HEK293T (cell line): ENCODE results near the gene CLCN4.

Experiments used
- CTCF ChIA-PET: fragments of 350-600 bp; formaldehyde crosslinking; extraction: SDS; loops from one replicate; lab custom pipeline; 2021; ENCODE audit warnings: antibody characterized with exemption, inconsistent platforms; lab: Yijun Ruan, JAX
- POLR2A ChIA-PET: fragments of 350-600 bp; formaldehyde crosslinking; extraction: SDS; loops from one replicate; lab custom pipeline; 2020; ENCODE audit warnings: antibody characterized with exemption, inconsistent platforms; lab: Yijun Ruan, JAX
- DNase-seq: peaks from one replicate; pipeline ENCODE4 v3.0.0; 2012; ENCODE audit warnings: mixed read lengths; ENCODE audit errors: extremely low spot score
- ARNT ChIP-seq: fragments of 450-650 bp; IDR thresholded peaks from 2 replicates; pipeline ENCODE4 v1.6.1; 2017; ENCODE audit warnings: mild to moderate bottlenecking
- BHLHE40 ChIP-seq: fragments of 450-650 bp; IDR thresholded peaks from 2 replicates; pipeline ENCODE4 v1.6.1; 2016; ENCODE audit warnings: mild to moderate bottlenecking, moderate library complexity, borderline replicate concordance
- CTBP1 ChIP-seq: fragments of 450-650 bp; IDR thresholded peaks from 2 replicates; pipeline ENCODE4 v1.6.1; 2016; ENCODE audit warnings: borderline replicate concordance
- ELF4 ChIP-seq: fragments of 450-650 bp; IDR thresholded peaks from 2 replicates; pipeline ENCODE4 v1.6.1; 2017; ENCODE audit warnings: antibody characterized with exemption
- FOXA1 ChIP-seq: fragments of 450-650 bp; IDR thresholded peaks from 2 replicates; pipeline ENCODE4 v1.6.1; 2016; ENCODE audit warnings: mild to moderate bottlenecking
- FOXK2 ChIP-seq: fragments of 450-650 bp; IDR thresholded peaks from 2 replicates; pipeline ENCODE4 v1.6.1; 2016; ENCODE audit warnings: mild to moderate bottlenecking
- FOXM1 ChIP-seq: fragments of 450-650 bp; IDR thresholded peaks from 2 replicates; pipeline ENCODE4 v1.6.1; 2017; ENCODE audit warnings: mild to moderate bottlenecking, borderline replicate concordance
- HDGF ChIP-seq: fragments of 450-650 bp; IDR thresholded peaks from 2 replicates; pipeline ENCODE4 v1.6.1; 2017; ENCODE audit warnings: antibody characterized with exemption, borderline replicate concordance
- L3MBTL2 ChIP-seq: fragments of 450-650 bp; conservative IDR thresholded peaks from 2 replicates; pipeline ENCODE4 v1.6.1; 2016; ENCODE audit warnings: mild to moderate bottlenecking
- LEF1 ChIP-seq: fragments of 450-650 bp; IDR thresholded peaks from 2 replicates; pipeline ENCODE4 v1.6.1; 2017; ENCODE audit warnings: mild to moderate bottlenecking, borderline replicate concordance
- NFRKB ChIP-seq: fragments of 450-650 bp; IDR thresholded peaks from 2 replicates; pipeline ENCODE4 v1.6.1; 2016; ENCODE audit warnings: mild to moderate bottlenecking, moderate library complexity
- PKNOX1 ChIP-seq: fragments of 450-650 bp; IDR thresholded peaks from 2 replicates; pipeline ENCODE4 v1.6.1; 2016
- SP1 ChIP-seq: fragments of 450-650 bp; IDR thresholded peaks from 2 replicates; pipeline ENCODE4 v1.6.1; 2017
- SUZ12 ChIP-seq: fragments of 450-650 bp; IDR thresholded peaks from 2 replicates; pipeline ENCODE4 v1.6.1; 2016; ENCODE audit warnings: mild to moderate bottlenecking
- TARDBP ChIP-seq: fragments of 450-650 bp; IDR thresholded peaks from 2 replicates; pipeline ENCODE4 v1.6.1; 2016
- ZNF384 ChIP-seq: fragments of 450-650 bp; IDR thresholded peaks from 2 replicates; pipeline ENCODE4 v1.6.1; 2016

The CLCN4 gene

GRCh38 chrX:10120828-10121227, 35.9 kb upstream of the CLCN4 start:
- ChIA-PET POLR2A (no interaction called here), CTCF (no interaction called here)
- TF ChIP-seq FOXM1 (no peak), SP1 (no peak), HDGF (no peak), ARNT (no peak)
- DNase-seq = no peak

- ChIA-PET CTCF (no interaction called here), POLR2A (no interaction called here)
- DNase-seq = no peak
- TF ChIP-seq LEF1 = no peak
- no peak for TF ChIP-seq PKNOX1
- no peak for TF ChIP-seq TARDBP
- TF ChIP-seq FOXM1 = no peak
These were observed 35.0 kb upstream of the CLCN4 start for GRCh38 chrX:10121787-10122186.

- TF ChIP-seq ARNT (no peak), BHLHE40 (no peak), HDGF (no peak), LEF1 (no peak), SP1 (no peak), FOXK2 (no peak), PKNOX1 (no peak), ELF4 (no peak), FOXA1 (no peak), NFRKB (no peak), TARDBP (no peak), L3MBTL2 (no peak)
- ChIA-PET POLR2A (interaction anchor here (0.7 kb wide), 1 partner anchor 133 kb away, joined by 3 read pairs; no protein-coding TSS in a partner anchor), CTCF (no interaction called here)
- DNase-seq = no peak
These were observed 32.1 kb upstream of the CLCN4 start for GRCh38 chrX:10124506-10125247.

- ChIA-PET POLR2A (no interaction called here), CTCF (no interaction called here)
- TF ChIP-seq ARNT (no peak), ELF4 (no peak), NFRKB (no peak), BHLHE40 (no peak), PKNOX1 (no peak), CTBP1 (no peak), FOXM1 (no peak), SP1 (no peak), TARDBP (no peak), FOXK2 (no peak), HDGF (no peak), L3MBTL2 (no peak), SUZ12 (no peak), FOXA1 (no peak), LEF1 (no peak), ZNF384 (no peak)
- DNase-seq = no peak
These were observed 31.5 kb upstream of the CLCN4 start for GRCh38 chrX:10125248-10125615.

GRCh38 chrX:10126044-10126443, 30.7 kb upstream of the CLCN4 start:
- ChIA-PET POLR2A (no interaction called here), CTCF (no interaction called here)
- no peak for DNase-seq
- TF ChIP-seq CTBP1 = no peak
- no peak for TF ChIP-seq NFRKB
- no peak for TF ChIP-seq L3MBTL2
- TF ChIP-seq SUZ12 = no peak
- no peak for TF ChIP-seq ZNF384
- no peak for TF ChIP-seq HDGF
- TF ChIP-seq PKNOX1 = no peak
- no peak for TF ChIP-seq SP1
- no peak for TF ChIP-seq BHLHE40
- no peak for TF ChIP-seq LEF1
- no peak for TF ChIP-seq FOXA1
- TF ChIP-seq ARNT = no peak
- TF ChIP-seq TARDBP = no peak
- TF ChIP-seq FOXM1 = no peak
- TF ChIP-seq FOXK2 = no peak

GRCh38 chrX:10126834-10127233, 29.9 kb upstream of the CLCN4 start:
- DNase-seq = no peak
- CTCF ChIA-PET = no interaction called here
- TF ChIP-seq CTBP1 = no peak
- no peak for TF ChIP-seq BHLHE40
- no peak for TF ChIP-seq SUZ12
- no peak for TF ChIP-seq HDGF
- no peak for TF ChIP-seq FOXM1
- TF ChIP-seq FOXA1 = no peak
- TF ChIP-seq LEF1 = no peak
- TF ChIP-seq PKNOX1 = no peak
- TF ChIP-seq SP1 = no peak
- TF ChIP-seq NFRKB = no peak
- no peak for TF ChIP-seq L3MBTL2
- no peak for TF ChIP-seq ZNF384
- POLR2A ChIA-PET = no interaction called here
